ENCODE results near the gene ADAMTS18. TPM values are rescaled to one million over a fixed set of nuclear protein-coding genes. Genes with fewer than 3 reads are reported as not detected.
A peak's percentile ranks its signal among the peaks of the same experiment; 100 is the strongest.
"Not testable (repeated sequence)": the region's sequence is repeated elsewhere in the genome, so short reads cannot be mapped to it uniquely, and the experiment has no call there.

Gene ADAMTS18
- total RNA-seq, 1 donor from 2014 or later: not detected

- ATAC-seq: no peak
Observed at GRCh38 chr16:77323695-77324094, 111.1 kb downstream of the ADAMTS18 start.

GRCh38 chr16:77322757-77323156, 112.1 kb downstream of the ADAMTS18 start:
- no peak for ATAC-seq

- ATAC-seq: no peak
Observed at GRCh38 chr16:77317059-77317458, 117.8 kb downstream of the ADAMTS18 start.

GRCh38 chr16:77310877-77311276, 124.0 kb downstream of the ADAMTS18 start:
- ATAC-seq: no peak

GRCh38 chr16:77308163-77308561, 126.7 kb downstream of the ADAMTS18 start:
- ATAC-seq: peak; percentile 25

GRCh38 chr16:77307426-77308162, 127.2 kb downstream of the ADAMTS18 start:
- ATAC-seq: no peak

- ATAC-seq: no peak
Observed at GRCh38 chr16:77306075-77306474, 128.8 kb downstream of the ADAMTS18 start.

- ATAC-seq: no peak
Observed at GRCh38 chr16:77304877-77305276, 130.0 kb downstream of the ADAMTS18 start.

- ATAC-seq: no peak
Observed at GRCh38 chr16:77304134-77304533, 130.7 kb downstream of the ADAMTS18 start.

- no peak for ATAC-seq
Observed at GRCh38 chr16:77302674-77303073, 132.2 kb downstream of the ADAMTS18 start.

- ATAC-seq: no peak
Observed at GRCh38 chr16:77302249-77302648, 132.6 kb downstream of the ADAMTS18 start.

GRCh38 chr16:77300256-77300655, 134.6 kb downstream of the ADAMTS18 start:
- no peak for ATAC-seq

- ATAC-seq: no peak
Observed at GRCh38 chr16:77299395-77299794, 135.4 kb downstream of the ADAMTS18 start.

- ATAC-seq: no peak
Observed at GRCh38 chr16:77298418-77299360, 136.1 kb downstream of the ADAMTS18 start.

- ATAC-seq: no peak
Observed at GRCh38 chr16:77297996-77298395, 136.8 kb downstream of the ADAMTS18 start.

GRCh38 chr16:77295896-77296295, 138.9 kb downstream of the ADAMTS18 start:
- no peak for ATAC-seq

- ATAC-seq: no peak
Observed at GRCh38 chr16:77290451-77291115, 144.3 kb downstream of the ADAMTS18 start.

- ATAC-seq: no peak
Observed at GRCh38 chr16:77289331-77289809, 145.5 kb downstream of the ADAMTS18 start.

GRCh38 chr16:77288222-77288621, 146.6 kb downstream of the ADAMTS18 start:
- ATAC-seq: no peak

GRCh38 chr16:77285676-77286075, 149.2 kb downstream of the ADAMTS18 start:
- no peak for ATAC-seq

GRCh38 chr16:77282345-77282744, 152.5 kb downstream of the ADAMTS18 start:
- ATAC-seq: no peak

GRCh38 chr16:77279316-77279715, 155.5 kb downstream of the ADAMTS18 start:
- ATAC-seq: not testable (repeated sequence)

- ATAC-seq: no peak
Observed at GRCh38 chr16:77277571-77277970, 157.3 kb downstream of the ADAMTS18 start.
